PC-9 (cell line): Measurements from ENCODE around the gene RBFOX1. TPM values are rescaled to one million over a fixed set of nuclear protein-coding genes. Genes with fewer than 3 reads are reported as not detected.

Source experiments
- BruUV-seq: library from RNA; stranded (reverse); fragments of 400-500 nt; replicated peaks from 2 replicates; lab custom pipeline; 2021; lab: Mats Ljungman, UMichigan
- CTCF ChIA-PET: fragments of 300-600 bp; sonication (Branson Sonifier 250); formaldehyde crosslinking; loops from one replicate; lab custom pipeline; 2022; ENCODE audit warnings: antibody characterized with exemption; lab: Charles Lee
- POLR2A ChIA-PET: fragments of 300-600 bp; sonication (Branson Sonifier 250); formaldehyde crosslinking; loops from one replicate; lab custom pipeline; 2022; ENCODE audit warnings: antibody characterized with exemption; ENCODE audit not compliant: unreplicated experiment; lab: Charles Lee
- DNase-seq, 2 experiments: peaks; one replicate each; pipeline versions ENCODE4 v3.0.0 to v3.0.0-alpha.2; 2015 to 2022; ENCODE audit warnings: mixed read lengths in 1 of 2
- H2AFZ ChIP-seq: fragments of 200-600 bp; sonication (generic); 2 replicates; pipeline ENCODE4 v1.8.1; 2017; ENCODE audit warnings: antibody characterized with exemption
- H3F3A ChIP-seq: fragments of 200-600 bp; sonication (generic); 2 replicates; pipeline ENCODE4 v1.8.1; 2017; ENCODE audit warnings: antibody characterized with exemption, mild to moderate bottlenecking, low read depth; ENCODE audit not compliant: insufficient read depth
- H3K27ac ChIP-seq: fragments of 200-600 bp; sonication (generic); 2 replicates; pipeline ENCODE4 v1.6.1; 2016; ENCODE audit warnings: mixed run types
- H3K27me3 ChIP-seq: fragments of 200-600 bp; sonication (generic); 2 replicates; pipeline ENCODE4 v1.6.1; 2016; ENCODE audit warnings: low read depth, mixed run types; ENCODE audit not compliant: insufficient read depth
- H3K36me3 ChIP-seq: fragments of 200-600 bp; sonication (generic); 2 replicates; pipeline ENCODE4 v1.6.1; 2016; ENCODE audit warnings: low read depth, mixed run types
- H3K4me1 ChIP-seq: fragments of 200-600 bp; sonication (generic); replicated peaks from 2 replicates; pipeline ENCODE4 v1.6.1; 2016; ENCODE audit warnings: mixed run types; ENCODE audit not compliant: insufficient read depth
- H3K4me2 ChIP-seq: fragments of 200-600 bp; sonication (generic); 2 replicates; pipeline ENCODE4 v1.6.1; 2017; ENCODE audit warnings: mixed run types
- H3K4me3 ChIP-seq: fragments of 200-600 bp; sonication (generic); 2 replicates; pipeline ENCODE4 v1.6.1; 2016; ENCODE audit warnings: mixed run types
- H3K79me2 ChIP-seq: fragments of 200-600 bp; sonication (generic); 2 replicates; pipeline ENCODE4 v1.6.1; 2017; ENCODE audit warnings: low read depth, mixed run types
- H3K9me2 ChIP-seq: fragments of 200-600 bp; sonication (generic); 2 replicates; pipeline ENCODE4 v1.8.1; 2017; ENCODE audit warnings: mild to moderate bottlenecking; ENCODE audit not compliant: insufficient read depth
- H3K9me3 ChIP-seq: fragments of 200-600 bp; sonication (generic); 2 replicates; pipeline ENCODE4 v1.8.1; 2016; ENCODE audit warnings: low read depth; ENCODE audit not compliant: insufficient read depth
- H4K20me1 ChIP-seq: fragments of 200-600 bp; sonication (generic); 2 replicates; pipeline ENCODE4 v1.8.1; 2017; ENCODE audit not compliant: insufficient read depth
- CTCF ChIP-seq: fragments of 200-600 bp; sonication (generic); conservative IDR thresholded peaks from 2 replicates; pipeline ENCODE4 v1.6.1; 2017; ENCODE audit warnings: mixed run types, antibody characterized with exemption, mild to moderate bottlenecking, moderate library complexity
- EZH2 ChIP-seq: fragments of 200-600 bp; sonication (generic); IDR thresholded peaks from 2 replicates; pipeline ENCODE4 v1.8.0; 2017; ENCODE audit warnings: antibody characterized with exemption, low read depth
- intact Hi-C: fragments of 100-400 bp; cut with micrococcal nuclease; formaldehyde crosslinking; loops from one replicate; pipeline ENCODE4 v1.10.0; 2022; ENCODE audit not compliant: unreplicated experiment
- total RNA-seq: library from RNA; stranded (reverse); gene quantifications from 2 replicates; pipeline ENCODE4 v1.2.3, GENCODE V29; 2021

Gene RBFOX1
- total RNA-seq, 1 experiment from 2014 or later: not detected

- CTCF ChIA-PET: no interaction called here
- H3K27ac ChIP-seq: no peak overlapping the region
- H3K4me2 ChIP-seq: no peak overlapping the region
- H3K9me2 ChIP-seq: no peaks in the 10 kb centered on the region
- H3K9me3 ChIP-seq: no peaks in the 10 kb centered on the region
- no peak overlapping the region for H3K4me3 ChIP-seq
- H3K79me2 ChIP-seq: no peaks in the 10 kb centered on the region
- DNase-seq: no peak
- H3K27me3 ChIP-seq: peaks cover 19% of the 10 kb centered on the region; the same call in 1 of the 2 replicates
- no peaks in the 10 kb centered on the region for H3F3A ChIP-seq
- TF ChIP-seq EZH2 (no peak), CTCF (no peak)
- POLR2A ChIA-PET: no interaction called here
- intact Hi-C loops: no loop called here
- no peak overlapping the region for H2AFZ ChIP-seq
- H3K4me1 ChIP-seq: no peaks in the 10 kb centered on the region
- H4K20me1 ChIP-seq: no peaks in the 10 kb centered on the region
- no TSS peak for BruUV-seq
- no peaks in the 10 kb centered on the region for H3K36me3 ChIP-seq
Measured at GRCh38 chr16:7583396-7583795, 250.8 kb downstream of the RBFOX1 start.

GRCh38 chr16:7584561-7584960 lies 251.9 kb downstream of the RBFOX1 start:
- H3K27ac ChIP-seq: no peak overlapping the region
- TF ChIP-seq EZH2 (no peak), CTCF (no peak)
- peaks cover 16% of the 10 kb centered on the region; the same call in 1 of the 2 replicates for H3K27me3 ChIP-seq
- DNase-seq: no peak
- ChIA-PET CTCF (no interaction called here), POLR2A (no interaction called here)
- H3K79me2 ChIP-seq: no peaks in the 10 kb centered on the region
- no peaks in the 10 kb centered on the region for H3K4me1 ChIP-seq
- H3K36me3 ChIP-seq: no peaks in the 10 kb centered on the region
- H3K4me3 ChIP-seq: no peak overlapping the region
- H3K9me2 ChIP-seq: no peaks in the 10 kb centered on the region
- H2AFZ ChIP-seq: no peak overlapping the region
- no peaks in the 10 kb centered on the region for H3K9me3 ChIP-seq
- BruUV-seq: no TSS peak
- H3K4me2 ChIP-seq: no peak overlapping the region
- H4K20me1 ChIP-seq: no peaks in the 10 kb centered on the region
- no peaks in the 10 kb centered on the region for H3F3A ChIP-seq
- intact Hi-C loops: no loop called here

GRCh38 chr16:7585705-7586104 lies 253.1 kb downstream of the RBFOX1 start:
- H3K9me2 ChIP-seq: no peaks in the 10 kb centered on the region
- peaks cover 16% of the 10 kb centered on the region; the same call in 1 of the 2 replicates for H3K27me3 ChIP-seq
- H2AFZ ChIP-seq: no peak overlapping the region
- H3K27ac ChIP-seq: no peak overlapping the region
- no peaks in the 10 kb centered on the region for H3K36me3 ChIP-seq
- no peaks in the 10 kb centered on the region for H3K79me2 ChIP-seq
- CTCF ChIA-PET: no interaction called here
- BruUV-seq: no TSS peak
- H3K4me2 ChIP-seq: no peak overlapping the region
- no peaks in the 10 kb centered on the region for H3K4me1 ChIP-seq
- DNase-seq: no peak
- H3F3A ChIP-seq: no peaks in the 10 kb centered on the region
- TF ChIP-seq CTCF (no peak), EZH2 (no peak)
- no peak overlapping the region for H3K4me3 ChIP-seq
- intact Hi-C loops: no loop called here
- no peaks in the 10 kb centered on the region for H3K9me3 ChIP-seq
- POLR2A ChIA-PET: no interaction called here
- no peaks in the 10 kb centered on the region for H4K20me1 ChIP-seq
